GM23338 (cell line): ENCODE measurements around the gene SLC41A3. TPM values are rescaled to one million over a fixed set of nuclear protein-coding genes. Genes with fewer than 3 reads are reported as not detected.

Experiments used
- ATAC-seq: fragments of 200-7000 bp; cut with Tn5 transposase; 3 replicates; pipeline ENCODE4 v1.9.1; 2020
- DNase-seq: peaks from one replicate; pipeline ENCODE4 v3.0.0-alpha.2; 2015; ENCODE audit warnings: low spot score
- H2AFZ ChIP-seq: fragments of 200-600 bp; sonication (generic); 2 replicates; pipeline ENCODE4 v1.8.0; 2016; ENCODE audit warnings: antibody characterized with exemption, mild to moderate bottlenecking, moderate library complexity
- H3F3A ChIP-seq: fragments of 200-600 bp; sonication (generic); replicated peaks from 2 replicates; pipeline ENCODE4 v1.8.0; 2017; ENCODE audit warnings: antibody characterized with exemption, mixed run types, low read depth
- H3K27ac ChIP-seq: fragments of 200-600 bp; sonication (generic); 2 replicates; pipeline ENCODE4 v1.6.1; 2016; ENCODE audit warnings: low read depth
- H3K27me3 ChIP-seq: fragments of 200-600 bp; sonication (generic); 2 replicates; pipeline ENCODE4 v1.8.0; 2016; ENCODE audit warnings: mild to moderate bottlenecking, mixed run types, moderate library complexity; ENCODE audit not compliant: insufficient read depth
- H3K36me3 ChIP-seq: fragments of 200-600 bp; sonication (generic); 2 replicates; pipeline ENCODE4 v1.8.0; 2016; ENCODE audit warnings: mild to moderate bottlenecking; ENCODE audit not compliant: insufficient read depth
- H3K4me1 ChIP-seq: fragments of 200-600 bp; sonication (generic); 2 replicates; pipeline ENCODE4 v1.8.0; 2016; ENCODE audit warnings: mild to moderate bottlenecking, moderate library complexity; ENCODE audit not compliant: insufficient read depth
- H3K4me2 ChIP-seq: fragments of 200-600 bp; sonication (generic); 2 replicates; pipeline ENCODE4 v1.7.1; 2017; ENCODE audit warnings: mixed run types
- H3K4me3 ChIP-seq: fragments of 200-600 bp; sonication (generic); 2 replicates; pipeline ENCODE4 v1.6.1; 2016; ENCODE audit warnings: mixed run types
- H3K79me2 ChIP-seq: fragments of 200-600 bp; sonication (generic); replicated peaks from 2 replicates; pipeline ENCODE4 v1.8.0; 2017; ENCODE audit warnings: mild to moderate bottlenecking; ENCODE audit not compliant: insufficient read depth
- H3K9me2 ChIP-seq: fragments of 200-600 bp; sonication (generic); 2 replicates; pipeline ENCODE4 v1.8.0; 2017; ENCODE audit not compliant: insufficient read depth
- H4K20me1 ChIP-seq: fragments of 200-600 bp; sonication (generic); replicated peaks from 2 replicates; pipeline ENCODE4 v1.8.0; 2017; ENCODE audit warnings: mild to moderate bottlenecking; ENCODE audit not compliant: insufficient read depth
- H3K27ac Mint-ChIP-seq: 2 replicates; pipeline ENCODE4 v1.8.0; 2020; ENCODE audit warnings: inconsistent platforms, mild to moderate bottlenecking, moderate library complexity, mixed read lengths
- H3K27me3 Mint-ChIP-seq: 3 replicates; pipeline ENCODE4 v1.8.0; 2022; ENCODE audit warnings: low read depth, mild to moderate bottlenecking, moderate library complexity, mixed read lengths, inconsistent platforms; ENCODE audit not compliant: insufficient read depth, poor library complexity
- H3K36me3 Mint-ChIP-seq: 3 replicates; pipeline ENCODE4 v1.8.0; 2021; ENCODE audit warnings: low read depth, mild to moderate bottlenecking, inconsistent platforms, moderate library complexity, mixed read lengths
- H3K4me1 Mint-ChIP-seq: 3 replicates; pipeline ENCODE4 v1.8.0; 2020; ENCODE audit warnings: mild to moderate bottlenecking, inconsistent platforms, mixed read lengths
- H3K4me3 Mint-ChIP-seq: 3 replicates; pipeline ENCODE4 v1.8.0; 2021; ENCODE audit warnings: moderate library complexity, mild to moderate bottlenecking, inconsistent platforms, mixed read lengths
- H3K9me3 Mint-ChIP-seq: 3 replicates; pipeline ENCODE4 v1.8.0; 2020; ENCODE audit warnings: moderate library complexity, mild to moderate bottlenecking, inconsistent platforms, mixed read lengths
- CREB1 ChIP-seq: fragments of 250-450 bp; sonication (Bioruptor Pico); IDR thresholded peaks from 2 replicates; pipeline ENCODE4 v1.5.0; 2020; ENCODE audit warnings: low read depth, mild to moderate bottlenecking, moderate library complexity
- EZH2 ChIP-seq: fragments of 200-600 bp; sonication (generic); IDR thresholded peaks from one replicate; pipeline ENCODE4 v1.8.0; 2017; ENCODE audit warnings: antibody characterized with exemption, mild to moderate bottlenecking, low read depth; ENCODE audit not compliant: unreplicated experiment
- EZH2phosphoT487 ChIP-seq: fragments of 200-600 bp; sonication (generic); IDR thresholded peaks from one replicate; pipeline ENCODE4 v1.8.1; 2018; ENCODE audit warnings: antibody characterized with exemption; ENCODE audit not compliant: unreplicated experiment
- JUNB ChIP-seq: IDR thresholded peaks from one replicate; pipeline ENCODE4 v1.6.1; 2016; ENCODE audit warnings: antibody characterized with exemption; ENCODE audit not compliant: unreplicated experiment
- NANOG ChIP-seq: IDR thresholded peaks from 2 replicates; pipeline ENCODE4 v1.6.1; 2016; ENCODE audit warnings: antibody characterized with exemption, borderline replicate concordance
- POLR2AphosphoS5 ChIP-seq: IDR thresholded peaks from 2 replicates; pipeline ENCODE4 v1.6.1; 2016; ENCODE audit warnings: antibody characterized with exemption, low read depth
- REST ChIP-seq: IDR thresholded peaks from one replicate; pipeline ENCODE4 v1.6.1; 2018; ENCODE audit warnings: antibody characterized with exemption; ENCODE audit not compliant: unreplicated experiment
- STAT1 ChIP-seq: IDR thresholded peaks from one replicate; pipeline ENCODE4 v1.6.1; 2016; ENCODE audit warnings: antibody characterized with exemption; ENCODE audit not compliant: unreplicated experiment
- ZNF114 ChIP-seq: fragments of 250-450 bp; sonication (Bioruptor Pico); IDR thresholded peaks from 2 replicates; pipeline ENCODE4 v1.5.0; 2020; ENCODE audit warnings: mild to moderate bottlenecking, moderate library complexity
- ZNF331 ChIP-seq: fragments of 250-450 bp; sonication (Bioruptor Pico); IDR thresholded peaks from 2 replicates; pipeline ENCODE4 v1.5.0; 2020; ENCODE audit warnings: low read depth, mild to moderate bottlenecking, moderate library complexity
- polyA plus RNA-seq: library from polyadenylated mRNA; unstranded; fragments of >200 nt; fragmentation: Nextera tagmentation; extraction: Ambion mirVana; gene quantifications from 2 replicates; pipeline ENCODE4 v1.2.1, GENCODE V29; 2016
- total RNA-seq: library from RNA; depleted of rRNA; stranded (reverse); fragments of >200 nt; shearing (Covaris generic); gene quantifications from 2 replicates; pipeline ENCODE4 v1.2.3, GENCODE V29; 2014
- TF ChIP-seq, protein P1 (sequence below), 2 experiments: fragments of 200-600 bp in 1 of 2; sonication (generic) in 1 of 2; conservative IDR thresholded peaks; 2 replicates each; pipeline versions ENCODE4 v1.5.1 to v1.6.1; 2016 to 2017; ENCODE audit warnings: antibody characterized with exemption in 2 of 2, low read depth in 2 of 2, mild to moderate bottlenecking in 2 of 2, moderate library complexity in 1 of 2
- TF ChIP-seq, protein P2 (sequence below): fragments of 250-450 bp; sonication (Bioruptor Pico); IDR thresholded peaks from 2 replicates; pipeline ENCODE4 v1.5.0; 2020; ENCODE audit warnings: mild to moderate bottlenecking, moderate library complexity
- TF ChIP-seq, protein P3 (sequence below): IDR thresholded peaks from 2 replicates; pipeline ENCODE4 v1.6.1; 2016; ENCODE audit warnings: antibody characterized with exemption

The SLC41A3 gene
- total and polyA plus RNA-seq, 2 experiments from 2014 or later, result 12.1 to 29.8 TPM

DNA sequence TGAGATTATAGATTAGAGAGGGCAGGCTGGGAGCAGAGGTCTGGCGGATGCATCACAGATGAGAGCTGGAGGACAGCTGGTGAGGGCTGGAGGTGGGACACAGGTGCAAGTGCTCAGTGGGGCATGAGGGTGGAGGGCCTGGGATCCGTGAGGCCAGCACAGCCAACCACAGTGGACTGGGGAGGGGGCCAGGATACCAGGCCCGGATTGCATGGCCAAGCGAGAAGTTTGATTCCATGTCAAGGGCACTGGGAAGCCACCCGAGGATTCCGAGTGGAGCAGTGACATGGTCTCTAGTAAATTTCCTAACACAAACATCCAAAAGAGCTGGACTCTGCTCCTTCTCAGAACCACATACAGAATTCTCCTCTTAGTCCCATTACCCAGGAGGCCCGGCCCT lies 44.0 kb upstream of the SLC41A3 start:
- H3K4me1 Mint-ChIP-seq, result peaks cover 25% of the 10 kb centered on the region
- Histone ChIP-seq H2AFZ (no peak overlapping the region), H3K36me3 (no peaks in the 10 kb centered on the region), H4K20me1 (no peaks in the 10 kb centered on the region), H3K4me1 (no peaks in the 10 kb centered on the region; the same call in 1 of the 2 replicates), H3F3A (no peaks in the 10 kb centered on the region), H3K27ac (no peak overlapping the region), H3K27me3 (no peaks in the 10 kb centered on the region), H3K79me2 (no peaks in the 10 kb centered on the region), H3K9me2 (no peaks in the 10 kb centered on the region), H3K4me3 (no peak overlapping the region), H3K4me2 (no peak overlapping the region)
- H3K36me3 Mint-ChIP-seq, result no peaks in the 10 kb centered on the region
- no peak overlapping the region for H3K4me3 Mint-ChIP-seq
- H3K27me3 Mint-ChIP-seq, result peaks cover 17% of the 10 kb centered on the region
- TF ChIP-seq CREB1 (CRISPR knock-in tag) (no peak), EZH2phosphoT487 (no peak), POLR2AphosphoS5 (no peak), ZNF331 (CRISPR knock-in tag) (no peak), REST (no peak), ZNF114 (no peak), STAT1 (no peak), EZH2 (no peak), JUNB (no peak), NANOG (no peak)
- TF ChIP-seq, protein P1, sequence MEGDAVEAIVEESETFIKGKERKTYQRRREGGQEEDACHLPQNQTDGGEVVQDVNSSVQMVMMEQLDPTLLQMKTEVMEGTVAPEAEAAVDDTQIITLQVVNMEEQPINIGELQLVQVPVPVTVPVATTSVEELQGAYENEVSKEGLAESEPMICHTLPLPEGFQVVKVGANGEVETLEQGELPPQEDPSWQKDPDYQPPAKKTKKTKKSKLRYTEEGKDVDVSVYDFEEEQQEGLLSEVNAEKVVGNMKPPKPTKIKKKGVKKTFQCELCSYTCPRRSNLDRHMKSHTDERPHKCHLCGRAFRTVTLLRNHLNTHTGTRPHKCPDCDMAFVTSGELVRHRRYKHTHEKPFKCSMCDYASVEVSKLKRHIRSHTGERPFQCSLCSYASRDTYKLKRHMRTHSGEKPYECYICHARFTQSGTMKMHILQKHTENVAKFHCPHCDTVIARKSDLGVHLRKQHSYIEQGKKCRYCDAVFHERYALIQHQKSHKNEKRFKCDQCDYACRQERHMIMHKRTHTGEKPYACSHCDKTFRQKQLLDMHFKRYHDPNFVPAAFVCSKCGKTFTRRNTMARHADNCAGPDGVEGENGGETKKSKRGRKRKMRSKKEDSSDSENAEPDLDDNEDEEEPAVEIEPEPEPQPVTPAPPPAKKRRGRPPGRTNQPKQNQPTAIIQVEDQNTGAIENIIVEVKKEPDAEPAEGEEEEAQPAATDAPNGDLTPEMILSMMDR (conservative IDR thresholded peaks at IDR 0.05; ENCODE audit: low read depth in 2 of 2), result no peak
- TF ChIP-seq, protein P2, sequence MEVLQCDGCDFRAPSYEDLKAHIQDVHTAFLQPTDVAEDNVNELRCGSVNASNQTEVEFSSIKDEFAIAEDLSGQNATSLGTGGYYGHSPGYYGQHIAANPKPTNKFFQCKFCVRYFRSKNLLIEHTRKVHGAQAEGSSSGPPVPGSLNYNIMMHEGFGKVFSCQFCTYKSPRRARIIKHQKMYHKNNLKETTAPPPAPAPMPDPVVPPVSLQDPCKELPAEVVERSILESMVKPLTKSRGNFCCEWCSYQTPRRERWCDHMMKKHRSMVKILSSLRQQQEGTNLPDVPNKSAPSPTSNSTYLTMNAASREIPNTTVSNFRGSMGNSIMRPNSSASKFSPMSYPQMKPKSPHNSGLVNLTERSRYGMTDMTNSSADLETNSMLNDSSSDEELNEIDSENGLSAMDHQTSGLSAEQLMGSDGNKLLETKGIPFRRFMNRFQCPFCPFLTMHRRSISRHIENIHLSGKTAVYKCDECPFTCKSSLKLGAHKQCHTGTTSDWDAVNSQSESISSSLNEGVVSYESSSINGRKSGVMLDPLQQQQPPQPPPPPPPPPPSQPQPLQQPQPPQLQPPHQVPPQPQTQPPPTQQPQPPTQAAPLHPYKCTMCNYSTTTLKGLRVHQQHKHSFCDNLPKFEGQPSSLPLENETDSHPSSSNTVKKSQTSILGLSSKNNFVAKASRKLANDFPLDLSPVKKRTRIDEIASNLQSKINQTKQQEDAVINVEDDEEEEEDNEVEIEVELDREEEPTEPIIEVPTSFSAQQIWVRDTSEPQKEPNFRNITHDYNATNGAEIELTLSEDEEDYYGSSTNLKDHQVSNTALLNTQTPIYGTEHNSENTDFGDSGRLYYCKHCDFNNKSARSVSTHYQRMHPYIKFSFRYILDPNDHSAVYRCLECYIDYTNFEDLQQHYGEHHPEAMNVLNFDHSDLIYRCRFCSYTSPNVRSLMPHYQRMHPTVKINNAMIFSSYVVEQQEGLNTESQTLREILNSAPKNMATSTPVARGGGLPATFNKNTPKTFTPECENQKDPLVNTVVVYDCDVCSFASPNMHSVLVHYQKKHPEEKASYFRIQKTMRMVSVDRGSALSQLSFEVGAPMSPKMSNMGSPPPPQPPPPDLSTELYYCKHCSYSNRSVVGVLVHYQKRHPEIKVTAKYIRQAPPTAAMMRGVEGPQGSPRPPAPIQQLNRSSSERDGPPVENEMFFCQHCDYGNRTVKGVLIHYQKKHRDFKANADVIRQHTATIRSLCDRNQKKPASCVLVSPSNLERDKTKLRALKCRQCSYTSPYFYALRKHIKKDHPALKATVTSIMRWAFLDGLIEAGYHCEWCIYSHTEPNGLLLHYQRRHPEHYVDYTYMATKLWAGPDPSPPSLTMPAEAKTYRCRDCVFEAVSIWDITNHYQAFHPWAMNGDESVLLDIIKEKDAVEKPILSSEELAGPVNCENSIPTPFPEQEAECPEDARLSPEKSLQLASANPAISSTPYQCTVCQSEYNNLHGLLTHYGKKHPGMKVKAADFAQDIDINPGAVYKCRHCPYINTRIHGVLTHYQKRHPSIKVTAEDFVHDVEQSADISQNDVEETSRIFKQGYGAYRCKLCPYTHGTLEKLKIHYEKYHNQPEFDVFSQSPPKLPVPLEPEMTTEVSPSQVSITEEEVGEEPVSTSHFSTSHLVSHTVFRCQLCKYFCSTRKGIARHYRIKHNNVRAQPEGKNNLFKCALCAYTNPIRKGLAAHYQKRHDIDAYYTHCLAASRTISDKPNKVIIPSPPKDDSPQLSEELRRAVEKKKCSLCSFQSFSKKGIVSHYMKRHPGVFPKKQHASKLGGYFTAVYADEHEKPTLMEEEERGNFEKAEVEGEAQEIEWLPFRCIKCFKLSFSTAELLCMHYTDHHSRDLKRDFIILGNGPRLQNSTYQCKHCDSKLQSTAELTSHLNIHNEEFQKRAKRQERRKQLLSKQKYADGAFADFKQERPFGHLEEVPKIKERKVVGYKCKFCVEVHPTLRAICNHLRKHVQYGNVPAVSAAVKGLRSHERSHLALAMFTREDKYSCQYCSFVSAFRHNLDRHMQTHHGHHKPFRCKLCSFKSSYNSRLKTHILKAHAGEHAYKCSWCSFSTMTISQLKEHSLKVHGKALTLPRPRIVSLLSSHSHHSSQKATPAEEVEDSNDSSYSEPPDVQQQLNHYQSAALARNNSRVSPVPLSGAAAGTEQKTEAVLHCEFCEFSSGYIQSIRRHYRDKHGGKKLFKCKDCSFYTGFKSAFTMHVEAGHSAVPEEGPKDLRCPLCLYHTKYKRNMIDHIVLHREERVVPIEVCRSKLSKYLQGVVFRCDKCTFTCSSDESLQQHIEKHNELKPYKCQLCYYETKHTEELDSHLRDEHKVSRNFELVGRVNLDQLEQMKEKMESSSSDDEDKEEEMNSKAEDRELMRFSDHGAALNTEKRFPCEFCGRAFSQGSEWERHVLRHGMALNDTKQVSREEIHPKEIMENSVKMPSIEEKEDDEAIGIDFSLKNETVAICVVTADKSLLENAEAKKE, result no peak
- TF ChIP-seq, protein P3, sequence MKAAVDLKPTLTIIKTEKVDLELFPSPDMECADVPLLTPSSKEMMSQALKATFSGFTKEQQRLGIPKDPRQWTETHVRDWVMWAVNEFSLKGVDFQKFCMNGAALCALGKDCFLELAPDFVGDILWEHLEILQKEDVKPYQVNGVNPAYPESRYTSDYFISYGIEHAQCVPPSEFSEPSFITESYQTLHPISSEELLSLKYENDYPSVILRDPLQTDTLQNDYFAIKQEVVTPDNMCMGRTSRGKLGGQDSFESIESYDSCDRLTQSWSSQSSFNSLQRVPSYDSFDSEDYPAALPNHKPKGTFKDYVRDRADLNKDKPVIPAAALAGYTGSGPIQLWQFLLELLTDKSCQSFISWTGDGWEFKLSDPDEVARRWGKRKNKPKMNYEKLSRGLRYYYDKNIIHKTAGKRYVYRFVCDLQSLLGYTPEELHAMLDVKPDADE, result no peak
- DNase-seq (no peak), ATAC-seq (no peak)
- H3K27ac Mint-ChIP-seq, result no peak overlapping the region
- no peaks in the 10 kb centered on the region for H3K9me3 Mint-ChIP-seq
